GM18517 (cell line): ENCODE results near the gene GSX2.
"Not testable (repeated sequence)": the region's sequence is repeated elsewhere in the genome, so short reads cannot be mapped to it uniquely, and the experiment has no call there.

Source experiments
- ATAC-seq: cut with Tn5 transposase; IDR thresholded peaks from one replicate; pipeline ENCODE4 v1.9.1; 2021; ENCODE audit warnings: mild to moderate bottlenecking, moderate library complexity; ENCODE audit not compliant: unreplicated experiment

GSX2 gene

GRCh38 chr4:54099748-54100574, at the start of gene GSX2:
TSS of gene GSX2 (plus strand) at chr4:54100163. CDS start at chr4:54100345, 182 bp downstream.
- no peak for ATAC-seq

- no peak for ATAC-seq
Observed at GRCh38 chr4:54050214-54050904, 49.6 kb upstream of the GSX2 start.

GRCh38 chr4:54053322-54053721, 46.6 kb upstream of the GSX2 start:
- not testable (repeated sequence) for ATAC-seq

- ATAC-seq, result no peak
Observed at GRCh38 chr4:54054501-54054900, 45.5 kb upstream of the GSX2 start.

- no peak for ATAC-seq
Observed at GRCh38 chr4:54055494-54055893, 44.5 kb upstream of the GSX2 start.

GRCh38 chr4:54056360-54056759, 43.6 kb upstream of the GSX2 start:
- ATAC-seq, result no peak

GRCh38 chr4:54058171-54058570, 41.8 kb upstream of the GSX2 start:
- ATAC-seq, result no peak

- no peak for ATAC-seq
Observed at GRCh38 chr4:54060116-54060515, 39.8 kb upstream of the GSX2 start.

- no peak for ATAC-seq
Observed at GRCh38 chr4:54061067-54061466, 38.9 kb upstream of the GSX2 start.

GRCh38 chr4:54061873-54062272, 38.1 kb upstream of the GSX2 start:
- ATAC-seq, result no peak

- ATAC-seq, result no peak
Observed at GRCh38 chr4:54062392-54062791, 37.6 kb upstream of the GSX2 start.

- no peak for ATAC-seq
Observed at GRCh38 chr4:54063229-54063628, 36.7 kb upstream of the GSX2 start.

GRCh38 chr4:54063737-54064316, 36.1 kb upstream of the GSX2 start:
- peak; percentile 17 for ATAC-seq

- ATAC-seq, result peak; percentile 98
Observed at GRCh38 chr4:54064317-54065111, 35.4 kb upstream of the GSX2 start, which contains the start of gene CHIC2. TSS of gene CHIC2 (minus strand) at chr4:54064605. CDS start at chr4:54064300, 305 bp downstream.

- ATAC-seq, result no peak
Observed at GRCh38 chr4:54065282-54066087, 34.5 kb upstream of the GSX2 start.

- ATAC-seq, result no peak
Observed at GRCh38 chr4:54066088-54066415, 33.9 kb upstream of the GSX2 start.

GRCh38 chr4:54066718-54067129, 33.2 kb upstream of the GSX2 start:
- no peak for ATAC-seq

- no peak for ATAC-seq
Observed at GRCh38 chr4:54067166-54067565, 32.8 kb upstream of the GSX2 start.

GRCh38 chr4:54073271-54073880, 26.6 kb upstream of the GSX2 start:
- ATAC-seq, result no peak

GRCh38 chr4:54074381-54074780, 25.6 kb upstream of the GSX2 start:
- no peak for ATAC-seq
